Ureter (tissue), 1 donor: Measurements from ENCODE around the gene NOVA1. TPM values are rescaled to one million over a fixed set of nuclear protein-coding genes. Genes with fewer than 3 reads are reported as not detected.

Experiments
- DNase-seq: peaks from one replicate; pipeline ENCODE4 v3.0.0-alpha.2; 2020; ENCODE audit warnings: low spot score
- total RNA-seq: library from RNA; stranded (reverse); gene quantifications from one replicate; pipeline ENCODE4 v1.2.4, GENCODE V29; 2023
- donor health status: DM: yes; HTN: yes; CAD: no.

Gene NOVA1
- total RNA-seq, 1 donor from 2014 or later, result 18.9 TPM

GRCh38 chr14:26444822-26445221 is 153.0 kb downstream of the NOVA1 start:
- DNase-seq, result no peak

- no peak for DNase-seq
Measured at GRCh38 chr14:26443654-26444053, 154.2 kb downstream of the NOVA1 start.

- DNase-seq, result no peak
Measured at GRCh38 chr14:26429205-26429604, 168.6 kb downstream of the NOVA1 start.

- DNase-seq, result no peak
Measured at GRCh38 chr14:26427097-26427496, 170.7 kb downstream of the NOVA1 start.

- no peak for DNase-seq
Measured at GRCh38 chr14:26424537-26424936, 173.3 kb downstream of the NOVA1 start.

GRCh38 chr14:26415618-26416123 is 182.2 kb downstream of the NOVA1 start:
- peak; percentile 73 for DNase-seq

GRCh38 chr14:26414926-26415325 is 182.9 kb downstream of the NOVA1 start:
- DNase-seq, result no peak

- DNase-seq, result no peak
Measured at GRCh38 chr14:26414103-26414502, 183.7 kb downstream of the NOVA1 start.

- no peak for DNase-seq
Measured at GRCh38 chr14:26412421-26412820, 185.4 kb downstream of the NOVA1 start.

- DNase-seq, result no peak
Measured at GRCh38 chr14:26410189-26410685, 187.6 kb downstream of the NOVA1 start.

- DNase-seq, result no peak
Measured at GRCh38 chr14:26404927-26405326, 192.9 kb downstream of the NOVA1 start.

- DNase-seq, result no peak
Measured at GRCh38 chr14:26403760-26404159, 194.1 kb downstream of the NOVA1 start.

GRCh38 chr14:26402126-26402525 is 195.7 kb downstream of the NOVA1 start:
- no peak for DNase-seq

GRCh38 chr14:26401179-26401968 is 196.5 kb downstream of the NOVA1 start:
- DNase-seq, result no peak

GRCh38 chr14:26400373-26400772 is 197.5 kb downstream of the NOVA1 start:
- DNase-seq, result no peak

GRCh38 chr14:26398616-26399015 is 199.2 kb downstream of the NOVA1 start:
- no peak for DNase-seq
